Testis (tissue), 2 donors: ENCODE data around the gene MAIP1.

ENCODE experiments used
- POLR2A ChIP-seq: fragments of 450-650 bp; IDR thresholded peaks from one replicate; pipeline ENCODE4 v1.6.1; 2017; ENCODE audit warnings: antibody characterized with exemption, mild to moderate bottlenecking, moderate library complexity
- TF ChIP-seq, protein P1 (sequence below), 3 experiments: fragments of 450-650 bp in 2 of 3; fragments of 200-600 bp in 1 of 3; sonication (generic) in 1 of 3; IDR thresholded peaks; one replicate each; pipeline ENCODE4 v1.5.1; 2016 to 2019; ENCODE audit warnings: antibody characterized with exemption in 3 of 3, mild to moderate bottlenecking in 2 of 3, moderate library complexity in 1 of 3

- no peak for TF ChIP-seq POLR2A
- TF ChIP-seq, protein P1, sequence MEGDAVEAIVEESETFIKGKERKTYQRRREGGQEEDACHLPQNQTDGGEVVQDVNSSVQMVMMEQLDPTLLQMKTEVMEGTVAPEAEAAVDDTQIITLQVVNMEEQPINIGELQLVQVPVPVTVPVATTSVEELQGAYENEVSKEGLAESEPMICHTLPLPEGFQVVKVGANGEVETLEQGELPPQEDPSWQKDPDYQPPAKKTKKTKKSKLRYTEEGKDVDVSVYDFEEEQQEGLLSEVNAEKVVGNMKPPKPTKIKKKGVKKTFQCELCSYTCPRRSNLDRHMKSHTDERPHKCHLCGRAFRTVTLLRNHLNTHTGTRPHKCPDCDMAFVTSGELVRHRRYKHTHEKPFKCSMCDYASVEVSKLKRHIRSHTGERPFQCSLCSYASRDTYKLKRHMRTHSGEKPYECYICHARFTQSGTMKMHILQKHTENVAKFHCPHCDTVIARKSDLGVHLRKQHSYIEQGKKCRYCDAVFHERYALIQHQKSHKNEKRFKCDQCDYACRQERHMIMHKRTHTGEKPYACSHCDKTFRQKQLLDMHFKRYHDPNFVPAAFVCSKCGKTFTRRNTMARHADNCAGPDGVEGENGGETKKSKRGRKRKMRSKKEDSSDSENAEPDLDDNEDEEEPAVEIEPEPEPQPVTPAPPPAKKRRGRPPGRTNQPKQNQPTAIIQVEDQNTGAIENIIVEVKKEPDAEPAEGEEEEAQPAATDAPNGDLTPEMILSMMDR (IDR thresholded peaks at IDR 0.05): no peak
Observed at GRCh38 chr2:199914372-199914958, 40.9 kb upstream of the MAIP1 start.
